ENCODE measurements around the gene IL2RA. TPM values are rescaled to one million over a fixed set of nuclear protein-coding genes. Genes with fewer than 3 reads are reported as not detected.
A peak's percentile ranks its signal among the peaks of the same experiment; 100 is the strongest.

Gene IL2RA
- total and polyA plus RNA-seq, 9 of the 15 experiments (the other 6 are each of a cell fraction or from before 2014, with no cell fraction given), result 0.95 TPM; not detected in 8

DNA sequence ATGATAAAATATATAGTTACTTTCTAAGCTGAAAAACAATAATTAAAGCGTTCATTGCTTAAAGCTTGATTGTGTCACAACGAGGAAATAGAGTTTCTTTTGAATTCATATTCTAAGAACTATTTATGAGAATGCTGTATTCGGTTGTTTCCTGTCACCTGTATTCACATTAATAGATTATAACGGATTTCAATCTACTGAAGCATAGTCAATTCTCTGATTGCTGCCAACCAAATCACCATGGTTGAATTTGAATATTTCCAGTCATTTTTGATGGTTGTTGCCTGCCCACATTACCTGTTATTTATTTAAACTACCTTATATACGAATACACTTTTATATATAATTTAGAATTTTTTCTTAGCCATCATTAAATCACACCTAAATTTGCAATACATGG lies 22.0 kb downstream of the IL2RA start:
- intact Hi-C loops (cut with micrococcal nuclease) (no loop called here), in situ Hi-C loops (cut with MboI) (no loop called here)
- Histone ChIP-seq H3K9ac (ENCODE audit: insufficient read depth in 1 of 2, low read depth in 2 of 2, low read length in 2 of 2) (no peak overlapping the region), H3K79me2 (ENCODE audit: control insufficient read depth, insufficient read depth, low read length) (no peaks in the 10 kb centered on the region), H3K9me3 (replicated peaks; ENCODE audit: control insufficient read depth, insufficient read depth, low read depth, low read length) (no peaks in the 10 kb centered on the region), H3K9me1 (ENCODE audit: control insufficient read depth, insufficient read depth, low read length) (no peaks in the 10 kb centered on the region), H4K20me1 (replicated peaks; ENCODE audit: control insufficient read depth, insufficient read depth, low read length) (no peaks in the 10 kb centered on the region; the same call in 1 of the 2 replicates), H3K27ac (ENCODE audit: extremely low read depth, low read depth, low read length) (no peak overlapping the region), H3K4me1 (replicated peaks in 1 of 2; ENCODE audit: control insufficient read depth in 2 of 2, insufficient read depth in 2 of 2, low read length in 2 of 2) (peaks cover 4 to 5% of the 10 kb centered on the region in 2 experiments; a peak in 4 of 5 replicates), H3K4me3 (no peak overlapping the region), H2AFZ (ENCODE audit: low read depth, low read length) (no peak overlapping the region), H3K4me2 (ENCODE audit: insufficient read depth, low read length) (no peak overlapping the region), H3K36me3 (ENCODE audit: control insufficient read depth, insufficient read depth, low read length) (no peaks in the 10 kb centered on the region), H3K27me3 (ENCODE audit: control insufficient read depth in 2 of 2, insufficient read depth in 2 of 2, low read length in 2 of 2) (peaks cover 7 to 12% of the 10 kb centered on the region in 2 experiments)
- ChIA-PET POLR2A (no interaction called here), CTCF (ENCODE audit: low intra/inter-chr PET ratio) (no interaction called here)
- TF ChIP-seq CBX8 (IDR thresholded peaks at IDR 0.05; ENCODE audit: borderline replicate concordance, extremely low read depth, low read depth, low read length, poor library complexity, severe bottlenecking) (peak; percentile 94), SMAD1 (IDR thresholded peaks at IDR 0.05; ENCODE audit: low read depth, low read length, partially characterized antibody) (no peak)
- BruUV-seq (replicated peaks), result no TSS peak
- ATAC-seq (no peak), DNase-seq (ENCODE audit: extremely low read depth in 1 of 4, low spot score in 3 of 4) (no peak), FAIRE-seq (no peak)
- WGBS (ENCODE audit: insufficient coverage, low coverage, missing lambda C conversion rate), result 7% methylated on average over 5 of the region's 5 CpGs

- CTCF ChIA-PET (ENCODE audit: low intra/inter-chr PET ratio), result no interaction called here
- BruUV-seq (replicated peaks), result no TSS peak
- no peaks in the 10 kb centered on the region for H3K36me3 ChIP-seq (ENCODE audit: control insufficient read depth, insufficient read depth, low read length)
- no peak for TF ChIP-seq ZNF140 (CRISPR knock-in tag; IDR thresholded peaks at IDR 0.05)
- no peak for TF ChIP-seq ZFPM2 (CRISPR knock-in tag; IDR thresholded peaks at IDR 0.05)
- no peak for TF ChIP-seq IRF1 (CRISPR knock-in tag; IDR thresholded peaks at IDR 0.05; ENCODE audit: borderline replicate concordance)
- TF ChIP-seq DNMT1 (IDR thresholded peaks at IDR 0.05), result no peak
- TF ChIP-seq ZNF133 (CRISPR knock-in tag; IDR thresholded peaks at IDR 0.05), result no peak
- H4K20me1 ChIP-seq (replicated peaks; ENCODE audit: control insufficient read depth, insufficient read depth, low read length), result no peaks in the 10 kb centered on the region; the same call in 1 of the 2 replicates
- POLR2A ChIA-PET, result no interaction called here
- H3K9me1 ChIP-seq (ENCODE audit: control insufficient read depth, insufficient read depth, low read length), result no peaks in the 10 kb centered on the region
- no peak overlapping the region for H2AFZ ChIP-seq (ENCODE audit: low read depth, low read length)
- H3K79me2 ChIP-seq (ENCODE audit: control insufficient read depth, insufficient read depth, low read length), result no peaks in the 10 kb centered on the region
- no peak overlapping the region for H3K4me2 ChIP-seq (ENCODE audit: insufficient read depth, low read length)
- in situ Hi-C loops (cut with MboI), result no loop called here
- H3K27me3 ChIP-seq (ENCODE audit: control insufficient read depth in 2 of 2, insufficient read depth in 2 of 2, low read length in 2 of 2), result peaks cover 5 to 12% of the 10 kb centered on the region in 2 experiments
- H3K4me1 ChIP-seq (replicated peaks in 1 of 2; ENCODE audit: control insufficient read depth in 2 of 2, insufficient read depth in 2 of 2, low read length in 2 of 2), result peaks cover 0 to 5% of the 10 kb centered on the region in 2 experiments; a peak in 2 of 5 replicates
- H3K9ac ChIP-seq (ENCODE audit: insufficient read depth in 1 of 2, low read depth in 2 of 2, low read length in 2 of 2), result no peak overlapping the region
- intact Hi-C loops (cut with micrococcal nuclease), result no loop called here
- no peak for FAIRE-seq
- DNase-seq (ENCODE audit: extremely low read depth in 1 of 4, low spot score in 3 of 4), result no peak
- no peak overlapping the region for H3K4me3 ChIP-seq
- no peaks in the 10 kb centered on the region for H3K9me3 ChIP-seq (replicated peaks; ENCODE audit: control insufficient read depth, insufficient read depth, low read depth, low read length)
- H3K27ac ChIP-seq (ENCODE audit: extremely low read depth, low read depth, low read length), result no peak overlapping the region
- WGBS (ENCODE audit: insufficient coverage, low coverage, missing lambda C conversion rate), result 15% methylated on average over 4 of the region's 4 CpGs
- no peak for ATAC-seq
Observed at GRCh38 chr10:6039711-6040110, 22.5 kb downstream of the IL2RA start.
